Measurements from ENCODE around the gene TPRX1. TPM values are rescaled to one million over a fixed set of nuclear protein-coding genes. Genes with fewer than 3 reads are reported as not detected.

Gene TPRX1
- total RNA-seq, 2 experiments from 2014 or later: not detected

GRCh38 chr19:47766670-47767069, 37.7 kb downstream of the TPRX1 start:
- POLR2A ChIA-PET: no interaction called here

GRCh38 chr19:47766359-47766620, 38.1 kb downstream of the TPRX1 start:
- no peak overlapping the region for H3K4me2 ChIP-seq (ENCODE audit: low read length)
- H3K4me1 ChIP-seq (ENCODE audit: insufficient read depth, low read length, poor library complexity, severe bottlenecking): peaks cover 13% of the 10 kb centered on the region
- no TSS peak for BruUV-seq (replicated peaks)
- TF ChIP-seq EZH2phosphoT487 (IDR thresholded peaks at IDR 0.05; ENCODE audit: borderline replicate concordance, low read depth, low read length) (no peak), CTCF (conservative IDR thresholded peaks at IDR 0.05; ENCODE audit: low read length) (no peak)
- no peaks in the 10 kb centered on the region for H3K9me3 ChIP-seq (ENCODE audit: low read length)
- DNase-seq (ENCODE audit: low spot score): no peak
- no peaks in the 10 kb centered on the region for H3K36me3 ChIP-seq (ENCODE audit: insufficient read depth, low read length)
- ChIA-PET POLR2A (no interaction called here), CTCF (ENCODE audit: unreplicated experiment) (interaction anchor here (0.6 to 0.7 kb wide), 2 partner anchors 15 to 483 kb away, joined by 3 to 4 read pairs; no protein-coding TSS in a partner anchor)
- H2AFZ ChIP-seq (ENCODE audit: low read length): no peak overlapping the region
- intact Hi-C loops (cut with micrococcal nuclease; ENCODE audit: unreplicated experiment): loop anchor here (1.0 kb wide), 1 partner anchor 22 kb away; no protein-coding TSS in a partner anchor
- H4K20me1 ChIP-seq (ENCODE audit: insufficient read depth, low read length): no peaks in the 10 kb centered on the region
- no peak overlapping the region for H3K4me3 ChIP-seq (ENCODE audit: low read depth, low read length, poor library complexity, severe bottlenecking)
- H3K9me2 ChIP-seq (ENCODE audit: insufficient read depth, low read length): no peaks in the 10 kb centered on the region
- no peaks in the 10 kb centered on the region for H3K79me2 ChIP-seq (ENCODE audit: insufficient read depth, low read depth, low read length)
- H3K27ac ChIP-seq (ENCODE audit: low read depth, low read length, poor library complexity, severe bottlenecking): no peak overlapping the region

More at GRCh38 chr19:47766670-47767069, 37.7 kb downstream of the TPRX1 start:
- no TSS peak for BruUV-seq (replicated peaks)
- Histone ChIP-seq H3K9me2 (ENCODE audit: insufficient read depth, low read length) (no peaks in the 10 kb centered on the region), H3K4me1 (ENCODE audit: insufficient read depth, low read length, poor library complexity, severe bottlenecking) (peaks cover 13% of the 10 kb centered on the region), H3K27ac (ENCODE audit: low read depth, low read length, poor library complexity, severe bottlenecking) (no peak overlapping the region), H2AFZ (ENCODE audit: low read length) (no peak overlapping the region), H3K9me3 (ENCODE audit: low read length) (no peaks in the 10 kb centered on the region), H3K4me2 (ENCODE audit: low read length) (no peak overlapping the region), H3K36me3 (ENCODE audit: insufficient read depth, low read length) (no peaks in the 10 kb centered on the region), H3K79me2 (ENCODE audit: insufficient read depth, low read depth, low read length) (no peaks in the 10 kb centered on the region), H3K4me3 (ENCODE audit: low read depth, low read length, poor library complexity, severe bottlenecking) (no peak overlapping the region), H4K20me1 (ENCODE audit: insufficient read depth, low read length) (no peaks in the 10 kb centered on the region)
- TF ChIP-seq CTCF (conservative IDR thresholded peaks at IDR 0.05; ENCODE audit: low read length) (no peak), EZH2phosphoT487 (IDR thresholded peaks at IDR 0.05; ENCODE audit: borderline replicate concordance, low read depth, low read length) (no peak)
- CTCF ChIA-PET (ENCODE audit: unreplicated experiment): interaction anchor here (0.7 kb wide), 1 partner anchor 15 kb away, joined by 3 read pairs; no protein-coding TSS in a partner anchor
- intact Hi-C loops (cut with micrococcal nuclease; ENCODE audit: unreplicated experiment): loop anchor here (1.0 kb wide), 1 partner anchor 22 kb away; no protein-coding TSS in a partner anchor
- no peak for DNase-seq (ENCODE audit: low spot score)

- POLR2A ChIA-PET: interaction anchor here (0.7 kb wide), 1 partner anchor 1049 kb away, joined by 6 read pairs; no protein-coding TSS in a partner anchor
Observed at GRCh38 chr19:47765523-47766358, 38.6 kb downstream of the TPRX1 start.

More at GRCh38 chr19:47765523-47766358, 38.6 kb downstream of the TPRX1 start:
- H3K79me2 ChIP-seq (ENCODE audit: insufficient read depth, low read depth, low read length): no peaks in the 10 kb centered on the region
- no peaks in the 10 kb centered on the region for H3K9me2 ChIP-seq (ENCODE audit: insufficient read depth, low read length)
- intact Hi-C loops (cut with micrococcal nuclease; ENCODE audit: unreplicated experiment): loop anchor here (1.0 kb wide), 1 partner anchor 23 kb away; no protein-coding TSS in a partner anchor
- H3K4me3 ChIP-seq (ENCODE audit: low read depth, low read length, poor library complexity, severe bottlenecking): no peak overlapping the region
- no peaks in the 10 kb centered on the region for H3K36me3 ChIP-seq (ENCODE audit: insufficient read depth, low read length)
- no peak overlapping the region for H3K4me2 ChIP-seq (ENCODE audit: low read length)
- no TSS peak for BruUV-seq (replicated peaks)
- no peak overlapping the region for H2AFZ ChIP-seq (ENCODE audit: low read length)
- H3K27ac ChIP-seq (ENCODE audit: low read depth, low read length, poor library complexity, severe bottlenecking): no peak overlapping the region
- peak; percentile 70 for DNase-seq (ENCODE audit: low spot score)
- CTCF ChIA-PET (ENCODE audit: unreplicated experiment): interaction anchor here (0.6 to 0.7 kb wide), 2 partner anchors 15 to 484 kb away, joined by 3 to 4 read pairs; no protein-coding TSS in a partner anchor
- no peaks in the 10 kb centered on the region for H3K9me3 ChIP-seq (ENCODE audit: low read length)
- H3K4me1 ChIP-seq (ENCODE audit: insufficient read depth, low read length, poor library complexity, severe bottlenecking): peaks cover 13% of the 10 kb centered on the region
- H4K20me1 ChIP-seq (ENCODE audit: insufficient read depth, low read length): no peaks in the 10 kb centered on the region
- TF ChIP-seq CTCF (conservative IDR thresholded peaks at IDR 0.05; ENCODE audit: low read length) (peak; percentile 83), EZH2phosphoT487 (IDR thresholded peaks at IDR 0.05; ENCODE audit: borderline replicate concordance, low read depth, low read length) (no peak)
